ENCODE results near the gene ABHD8.

Gene ABHD8

GRCh38 chr19:17321655-17322489, 18.6 kb upstream of the ABHD8 start:
- no peak for DNase-seq

- no peak for DNase-seq
Observed at GRCh38 chr19:17320435-17320834, 17.2 kb upstream of the ABHD8 start.

- no peak for DNase-seq
Observed at GRCh38 chr19:17319473-17320238, 16.4 kb upstream of the ABHD8 start.

GRCh38 chr19:17318966-17319365, 15.7 kb upstream of the ABHD8 start:
- DNase-seq, result no peak

- no peak for DNase-seq
Observed at GRCh38 chr19:17314007-17314593, 10.9 kb upstream of the ABHD8 start.

GRCh38 chr19:17312189-17313113, 9.2 kb upstream of the ABHD8 start:
- DNase-seq, result no peak

GRCh38 chr19:17311455-17312188, 8.4 kb upstream of the ABHD8 start:
- peak; percentile 50 for DNase-seq

GRCh38 chr19:17309965-17310461, 6.8 kb upstream of the ABHD8 start:
- DNase-seq, result no peak

- peak; percentile 100 for DNase-seq
Observed at GRCh38 chr19:17309198-17309964, 6.2 kb upstream of the ABHD8 start, which contains the start of gene DDA1. TSS of gene DDA1 (plus strand) at chr19:17309563. CDS start at chr19:17309655, 92 bp downstream.

- no peak for DNase-seq
Observed at GRCh38 chr19:17307876-17308377, 4.7 kb upstream of the ABHD8 start.

- no peak for DNase-seq
Observed at GRCh38 chr19:17306285-17306714, 3.1 kb upstream of the ABHD8 start.

- DNase-seq, result peak; percentile 98
Observed at GRCh38 chr19:17305517-17306284, 2.5 kb upstream of the ABHD8 start, which contains the start of gene MRPL34. TSS of gene MRPL34 (plus strand) at chr19:17305872. CDS start at chr19:17305893, 21 bp downstream.

- no peak for DNase-seq
Observed at GRCh38 chr19:17305216-17305516, 1.9 kb upstream of the ABHD8 start.

- DNase-seq, result no peak
Observed at GRCh38 chr19:17304386-17305215, 1.4 kb upstream of the ABHD8 start.

GRCh38 chr19:17303940-17304267, 679 bp upstream of the ABHD8 start:
- DNase-seq, result no peak

- DNase-seq, result no peak
Observed at GRCh38 chr19:17302391-17303166, 646 bp downstream of the ABHD8 start.

- DNase-seq, result no peak
Observed at GRCh38 chr19:17300992-17301619, 2.1 kb downstream of the ABHD8 start.
